HepG2 (cell line): ENCODE results near the gene S100A12. TPM values are rescaled to one million over a fixed set of nuclear protein-coding genes. Genes with fewer than 3 reads are reported as not detected.

Source experiments
- KLF16 ChIP-seq, 2 experiments: sonication (generic) in 1 of 2; formaldehyde crosslinking in 1 of 2; IDR thresholded peaks; 2 replicates each; pipeline versions ENCODE4 v1.6.1 to v1.8.0; 2016 to 2023; ENCODE audit warnings: missing genetic modification reagents in 2 of 2, missing compliant biosample characterization in 1 of 2
- MAZ ChIP-seq, 2 experiments: sonication (generic) in 1 of 2; formaldehyde crosslinking in 1 of 2; IDR thresholded peaks; 2 replicates each; pipeline versions ENCODE4 v1.5.0 to v1.6.1; 2012 to 2020; ENCODE audit warnings: low read depth in 2 of 2, mild to moderate bottlenecking in 2 of 2, borderline replicate concordance in 1 of 2, improper control_type of control experiment in 1 of 2, low read length in 1 of 2, missing genetic modification reagents in 1 of 2, moderate library complexity in 1 of 2
- MTA1 ChIP-seq: sonication (generic); formaldehyde crosslinking; IDR thresholded peaks from 2 replicates; pipeline ENCODE4 v1.4.0; 2020; ENCODE audit warnings: missing genetic modification reagents, mild to moderate bottlenecking, borderline replicate concordance
- NFYC ChIP-seq: IDR thresholded peaks from 2 replicates; pipeline ENCODE4 v1.6.1; 2016; ENCODE audit warnings: missing genetic modification reagents, missing compliant biosample characterization
- PRPF4 ChIP-seq: fragments of 200-400 bp; formaldehyde crosslinking; IDR thresholded peaks from 2 replicates; pipeline ENCODE4 v1.6.1; 2016; ENCODE audit warnings: low read length, low read depth; ENCODE audit not compliant: poor library complexity, severe bottlenecking
- SNAPC5 ChIP-seq: sonication (generic); formaldehyde crosslinking; IDR thresholded peaks from 2 replicates; pipeline ENCODE4 v1.8.1; 2023; ENCODE audit warnings: mild to moderate bottlenecking, missing genetic modification reagents, borderline replicate concordance
- ZC3H4 ChIP-seq: sonication (generic); formaldehyde crosslinking; IDR thresholded peaks from 2 replicates; pipeline ENCODE4 v1.4.0; 2020; ENCODE audit warnings: missing genetic modification reagents, borderline replicate concordance
- polyA plus RNA-seq, 8 experiments: library from polyadenylated mRNA; depleted of rRNA in 3 of 8; stranded (reverse) in 7 of 8; unstranded in 1 of 8; fragments of >200 nt; fragmentation: Illumina TruSeq in 4 of 8; extraction: Trizol in 4 of 8; gene quantifications; 2 replicates each; pipeline versions ENCODE4 v1.2.1 to v1.2.3, GENCODE V29; 2011 to 2016; ENCODE audit warnings: low read depth in 4 of 8, missing spikeins in 1 of 8, mixed read lengths in 1 of 8; ENCODE audit not compliant: insufficient read depth in 1 of 8
- total RNA-seq, 5 experiments: library from RNA; depleted of rRNA; stranded (reverse); fragments of >200 nt; fragmentation: Illumina TruSeq; extraction: Trizol; gene quantifications; 2 replicates each; pipeline ENCODE4 v1.2.3, GENCODE V29; 2016; ENCODE audit warnings: low read depth in 1 of 5
- TF ChIP-seq, protein P1 (sequence below): sonication (generic); formaldehyde crosslinking; IDR thresholded peaks from 2 replicates; pipeline ENCODE4 v1.9.0; 2021; ENCODE audit warnings: mild to moderate bottlenecking, missing genetic modification reagents

S100A12 gene
- total and polyA plus RNA-seq, 2 of the 13 experiments (the other 11 are each of a cell fraction or from before 2014, with no cell fraction given): not detected

DNA sequence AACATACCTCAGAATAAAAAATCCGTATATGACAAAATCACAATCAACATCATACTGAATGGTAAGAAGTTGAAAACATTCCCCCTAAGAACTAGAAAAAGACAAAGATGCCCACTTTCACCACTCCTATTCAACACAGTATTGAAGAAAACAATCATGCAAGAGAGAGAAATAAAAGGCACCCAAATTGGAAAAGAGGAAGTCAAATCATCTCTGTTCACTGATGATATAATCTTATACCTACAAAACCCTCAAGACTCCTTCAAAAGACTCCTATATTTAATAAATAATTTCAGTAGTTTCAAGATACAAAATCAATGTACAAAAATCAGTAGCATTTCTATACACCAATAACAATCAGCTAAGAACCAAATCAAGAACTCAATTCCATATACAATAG is 41.5 kb downstream of the S100A12 start (continued):
- TF ChIP-seq, protein P1, sequence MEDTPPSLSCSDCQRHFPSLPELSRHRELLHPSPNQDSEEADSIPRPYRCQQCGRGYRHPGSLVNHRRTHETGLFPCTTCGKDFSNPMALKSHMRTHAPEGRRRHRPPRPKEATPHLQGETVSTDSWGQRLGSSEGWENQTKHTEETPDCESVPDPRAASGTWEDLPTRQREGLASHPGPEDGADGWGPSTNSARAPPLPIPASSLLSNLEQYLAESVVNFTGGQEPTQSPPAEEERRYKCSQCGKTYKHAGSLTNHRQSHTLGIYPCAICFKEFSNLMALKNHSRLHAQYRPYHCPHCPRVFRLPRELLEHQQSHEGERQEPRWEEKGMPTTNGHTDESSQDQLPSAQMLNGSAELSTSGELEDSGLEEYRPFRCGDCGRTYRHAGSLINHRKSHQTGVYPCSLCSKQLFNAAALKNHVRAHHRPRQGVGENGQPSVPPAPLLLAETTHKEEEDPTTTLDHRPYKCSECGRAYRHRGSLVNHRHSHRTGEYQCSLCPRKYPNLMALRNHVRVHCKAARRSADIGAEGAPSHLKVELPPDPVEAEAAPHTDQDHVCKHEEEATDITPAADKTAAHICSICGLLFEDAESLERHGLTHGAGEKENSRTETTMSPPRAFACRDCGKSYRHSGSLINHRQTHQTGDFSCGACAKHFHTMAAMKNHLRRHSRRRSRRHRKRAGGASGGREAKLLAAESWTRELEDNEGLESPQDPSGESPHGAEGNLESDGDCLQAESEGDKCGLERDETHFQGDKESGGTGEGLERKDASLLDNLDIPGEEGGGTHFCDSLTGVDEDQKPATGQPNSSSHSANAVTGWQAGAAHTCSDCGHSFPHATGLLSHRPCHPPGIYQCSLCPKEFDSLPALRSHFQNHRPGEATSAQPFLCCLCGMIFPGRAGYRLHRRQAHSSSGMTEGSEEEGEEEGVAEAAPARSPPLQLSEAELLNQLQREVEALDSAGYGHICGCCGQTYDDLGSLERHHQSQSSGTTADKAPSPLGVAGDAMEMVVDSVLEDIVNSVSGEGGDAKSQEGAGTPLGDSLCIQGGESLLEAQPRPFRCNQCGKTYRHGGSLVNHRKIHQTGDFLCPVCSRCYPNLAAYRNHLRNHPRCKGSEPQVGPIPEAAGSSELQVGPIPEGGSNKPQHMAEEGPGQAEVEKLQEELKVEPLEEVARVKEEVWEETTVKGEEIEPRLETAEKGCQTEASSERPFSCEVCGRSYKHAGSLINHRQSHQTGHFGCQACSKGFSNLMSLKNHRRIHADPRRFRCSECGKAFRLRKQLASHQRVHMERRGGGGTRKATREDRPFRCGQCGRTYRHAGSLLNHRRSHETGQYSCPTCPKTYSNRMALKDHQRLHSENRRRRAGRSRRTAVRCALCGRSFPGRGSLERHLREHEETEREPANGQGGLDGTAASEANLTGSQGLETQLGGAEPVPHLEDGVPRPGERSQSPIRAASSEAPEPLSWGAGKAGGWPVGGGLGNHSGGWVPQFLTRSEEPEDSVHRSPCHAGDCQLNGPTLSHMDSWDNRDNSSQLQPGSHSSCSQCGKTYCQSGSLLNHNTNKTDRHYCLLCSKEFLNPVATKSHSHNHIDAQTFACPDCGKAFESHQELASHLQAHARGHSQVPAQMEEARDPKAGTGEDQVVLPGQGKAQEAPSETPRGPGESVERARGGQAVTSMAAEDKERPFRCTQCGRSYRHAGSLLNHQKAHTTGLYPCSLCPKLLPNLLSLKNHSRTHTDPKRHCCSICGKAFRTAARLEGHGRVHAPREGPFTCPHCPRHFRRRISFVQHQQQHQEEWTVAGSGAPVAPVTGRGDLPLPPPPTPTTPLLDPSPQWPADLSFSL (CRISPR knock-in tag): no peak
- TF ChIP-seq KLF16 (CRISPR knock-in tag; IDR thresholded peaks at IDR 0.05) (no peak), PRPF4 (no peak), MTA1 (CRISPR knock-in tag) (no peak), SNAPC5 (CRISPR knock-in tag) (no peak), MAZ (IDR thresholded peaks at IDR 0.05; ENCODE audit: borderline replicate concordance, low read depth, low read length) (no peak), MAZ (CRISPR knock-in tag; IDR thresholded peaks at IDR 0.05; ENCODE audit: low read depth) (no peak), NFYC (CRISPR knock-in tag) (no peak), ZC3H4 (CRISPR knock-in tag) (no peak)
